ENCODE data around the gene LRMDA.
A peak's percentile ranks its signal among the peaks of the same experiment; 100 is the strongest.

The LRMDA gene

GRCh38 chr10:75770626-75771081 lies 339.2 kb downstream of the LRMDA start:
- Histone ChIP-seq H3K9me2 (replicated peaks; ENCODE audit: low read depth, low read length) (no peaks in the 10 kb centered on the region), H3K36me3 (ENCODE audit: insufficient read depth, low read length) (no peaks in the 10 kb centered on the region), H2AFZ (ENCODE audit: low read length) (no peak overlapping the region), H3K4me1 (ENCODE audit: insufficient read depth, low read length, poor library complexity, severe bottlenecking) (peaks cover 19% of the 10 kb centered on the region), H3K4me3 (ENCODE audit: low read length, poor library complexity, severe bottlenecking) (no peak overlapping the region), H3K9ac (ENCODE audit: low read depth, low read length, poor library complexity, severe bottlenecking) (no peak overlapping the region), H3K9me3 (ENCODE audit: insufficient read depth, low read depth, low read length) (no peaks in the 10 kb centered on the region), H3K79me2 (ENCODE audit: insufficient read depth, low read length) (no peaks in the 10 kb centered on the region), H3K27me3 (ENCODE audit: insufficient read depth, low read length, poor library complexity, severe bottlenecking) (no peaks in the 10 kb centered on the region), H3F3A (ENCODE audit: low read depth) (no peaks in the 10 kb centered on the region; the same call in 1 of the 2 replicates), H3K4me2 (ENCODE audit: low read depth, low read length, poor library complexity, severe bottlenecking) (no peak overlapping the region), H4K20me1 (ENCODE audit: insufficient read depth, low read length, poor library complexity, severe bottlenecking) (no peaks in the 10 kb centered on the region)
- no peak for TF ChIP-seq CTCF (conservative IDR thresholded peaks at IDR 0.05; ENCODE audit: low read length)
- no peak for TF ChIP-seq EZH2phosphoT487 (IDR thresholded peaks at IDR 0.05; ENCODE audit: borderline replicate concordance)

DNA sequence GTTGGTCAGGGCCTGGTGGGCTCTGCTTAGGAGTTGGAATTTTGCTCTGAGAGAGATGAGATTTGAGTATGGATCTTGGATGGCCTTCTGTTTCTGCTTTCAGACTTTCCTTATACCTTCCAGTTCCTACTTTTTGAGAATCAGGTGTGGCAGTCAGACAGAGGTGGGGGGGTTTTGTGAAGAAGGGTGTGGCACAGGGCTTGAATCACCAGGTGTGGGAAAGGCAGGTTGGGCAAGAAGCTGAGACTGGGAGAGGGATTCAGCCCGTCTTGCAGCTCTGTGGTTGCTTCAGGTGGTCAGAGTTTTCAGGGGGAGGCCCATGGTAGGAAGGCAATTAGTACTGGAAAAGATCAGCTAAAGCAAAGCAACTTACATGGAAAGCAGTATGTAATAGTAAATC lies 340.2 kb downstream of the LRMDA start:
- no peaks in the 10 kb centered on the region for H3F3A ChIP-seq (ENCODE audit: low read depth)
- no peak overlapping the region for H3K4me3 ChIP-seq (ENCODE audit: low read length, poor library complexity, severe bottlenecking)
- peak overlapping the region; percentile 30 for H3K4me2 ChIP-seq (ENCODE audit: low read depth, low read length, poor library complexity, severe bottlenecking)
- H2AFZ ChIP-seq (ENCODE audit: low read length) = 0 out of 2 replicates have a peak overlapping the region, but pooled peaks have one; percentile 22
- H4K20me1 ChIP-seq (ENCODE audit: insufficient read depth, low read length, poor library complexity, severe bottlenecking) = no peaks in the 10 kb centered on the region
- no peaks in the 10 kb centered on the region for H3K79me2 ChIP-seq (ENCODE audit: insufficient read depth, low read length)
- peaks cover 15% of the 10 kb centered on the region for H3K4me1 ChIP-seq (ENCODE audit: insufficient read depth, low read length, poor library complexity, severe bottlenecking)
- H3K36me3 ChIP-seq (ENCODE audit: insufficient read depth, low read length) = no peaks in the 10 kb centered on the region
- H3K9me2 ChIP-seq (replicated peaks; ENCODE audit: low read depth, low read length) = no peaks in the 10 kb centered on the region
- peak overlapping the region; percentile 7 for H3K9ac ChIP-seq (ENCODE audit: low read depth, low read length, poor library complexity, severe bottlenecking)
- no peaks in the 10 kb centered on the region for H3K9me3 ChIP-seq (ENCODE audit: insufficient read depth, low read depth, low read length)
- TF ChIP-seq CTCF (conservative IDR thresholded peaks at IDR 0.05; ENCODE audit: low read length) = no peak
- H3K27me3 ChIP-seq (ENCODE audit: insufficient read depth, low read length, poor library complexity, severe bottlenecking) = no peaks in the 10 kb centered on the region

GRCh38 chr10:75772153-75772887 lies 340.9 kb downstream of the LRMDA start:
- no peaks in the 10 kb centered on the region for H3F3A ChIP-seq (ENCODE audit: low read depth)
- H3K9me2 ChIP-seq (replicated peaks; ENCODE audit: low read depth, low read length) = no peaks in the 10 kb centered on the region
- no peaks in the 10 kb centered on the region for H4K20me1 ChIP-seq (ENCODE audit: insufficient read depth, low read length, poor library complexity, severe bottlenecking)
- H3K27me3 ChIP-seq (ENCODE audit: insufficient read depth, low read length, poor library complexity, severe bottlenecking) = no peaks in the 10 kb centered on the region
- no peaks in the 10 kb centered on the region for H3K79me2 ChIP-seq (ENCODE audit: insufficient read depth, low read length)
- H3K4me2 ChIP-seq (ENCODE audit: low read depth, low read length, poor library complexity, severe bottlenecking) = peak overlapping the region; percentile 30
- H3K4me1 ChIP-seq (ENCODE audit: insufficient read depth, low read length, poor library complexity, severe bottlenecking) = peaks cover 15% of the 10 kb centered on the region
- H3K9ac ChIP-seq (ENCODE audit: low read depth, low read length, poor library complexity, severe bottlenecking) = peak overlapping the region; percentile 7
- no peaks in the 10 kb centered on the region for H3K36me3 ChIP-seq (ENCODE audit: insufficient read depth, low read length)
- no peak overlapping the region for H3K4me3 ChIP-seq (ENCODE audit: low read length, poor library complexity, severe bottlenecking)
- TF ChIP-seq EZH2phosphoT487 (IDR thresholded peaks at IDR 0.05; ENCODE audit: borderline replicate concordance) (no peak), CTCF (conservative IDR thresholded peaks at IDR 0.05; ENCODE audit: low read length) (no peak)
- no peaks in the 10 kb centered on the region for H3K9me3 ChIP-seq (ENCODE audit: insufficient read depth, low read depth, low read length)
- H2AFZ ChIP-seq (ENCODE audit: low read length) = peak overlapping the region; percentile 44

All from Loucy (cell line).